ENCODE results near the gene ALDH4A1. TPM values are rescaled to one million over a fixed set of nuclear protein-coding genes. Genes with fewer than 3 reads are reported as not detected.
"Not testable (repeated sequence)": the region's sequence is repeated elsewhere in the genome, so short reads cannot be mapped to it uniquely, and the experiment has no call there.

The ALDH4A1 gene
- total RNA-seq, 2 experiments from 2014 or later: 4.4 to 5.8 TPM

- CTCF ChIA-PET: interaction anchor here (0.7 to 1.2 kb wide), 2 partner anchors 9 to 269 kb away, joined by 3 read pairs; no protein-coding TSS in a partner anchor
- ATAC-seq: no peak
These were observed 36.0 kb downstream of the ALDH4A1 start for GRCh38 chr1:18866314-18866713.

GRCh38 chr1:18865176-18865575 is 37.2 kb downstream of the ALDH4A1 start:
- no peaks in the 10 kb centered on the region for H3K9me3 Mint-ChIP-seq (ENCODE audit: low read depth)
- no peak overlapping the region for H3K4me3 Mint-ChIP-seq
- H3K27me3 Mint-ChIP-seq: peaks cover 5% of the 10 kb centered on the region
- intact Hi-C loops (cut with DNase I, micrococcal nuclease): no loop called here
- ATAC-seq (no peak), DNase-seq (no peak)
- H3K27ac Mint-ChIP-seq: no peak overlapping the region
- CTCF ChIA-PET: interaction anchor here (0.7 kb wide), 1 partner anchor 19 kb away, joined by 3 read pairs; no protein-coding TSS in a partner anchor
- no peaks in the 10 kb centered on the region for H3K36me3 Mint-ChIP-seq (ENCODE audit: low read depth)
- POLR2A ChIA-PET: no interaction called here
- H3K4me1 Mint-ChIP-seq: no peaks in the 10 kb centered on the region

More at GRCh38 chr1:18866314-18866713, 36.0 kb downstream of the ALDH4A1 start:
- Mint-ChIP-seq H3K4me3 (no peak overlapping the region), H3K36me3 (ENCODE audit: low read depth) (no peaks in the 10 kb centered on the region), H3K4me1 (no peaks in the 10 kb centered on the region), H3K9me3 (ENCODE audit: low read depth) (no peaks in the 10 kb centered on the region), H3K27ac (no peak overlapping the region), H3K27me3 (peaks cover 5% of the 10 kb centered on the region)
- POLR2A ChIA-PET: no interaction called here
- no peak for DNase-seq
- intact Hi-C loops (cut with DNase I, micrococcal nuclease): no loop called here

- H3K27ac Mint-ChIP-seq: no peak overlapping the region
- H3K4me3 Mint-ChIP-seq: no peak overlapping the region
- H3K9me3 Mint-ChIP-seq (ENCODE audit: low read depth): no peaks in the 10 kb centered on the region
- ChIA-PET POLR2A (no interaction called here), CTCF (no interaction called here)
- ATAC-seq: no peak
- peaks cover under 1% of the 10 kb centered on the region for H3K27me3 Mint-ChIP-seq
- no peaks in the 10 kb centered on the region for H3K4me1 Mint-ChIP-seq
- intact Hi-C loops (cut with DNase I, micrococcal nuclease): no loop called here
- no peaks in the 10 kb centered on the region for H3K36me3 Mint-ChIP-seq (ENCODE audit: low read depth)
- DNase-seq: no peak
These were observed 40.8 kb downstream of the ALDH4A1 start for GRCh38 chr1:18861590-18861989.

- intact Hi-C loops (cut with DNase I, micrococcal nuclease): no loop called here
- Mint-ChIP-seq H3K36me3 (ENCODE audit: low read depth) (no peaks in the 10 kb centered on the region), H3K27me3 (no peaks in the 10 kb centered on the region), H3K4me3 (no peak overlapping the region), H3K4me1 (no peaks in the 10 kb centered on the region), H3K27ac (no peak overlapping the region), H3K9me3 (ENCODE audit: low read depth) (no peaks in the 10 kb centered on the region)
- DNase-seq (no peak), ATAC-seq (no peak)
- CTCF ChIA-PET: no interaction called here
- POLR2A ChIA-PET: no interaction called here
These were observed 41.3 kb downstream of the ALDH4A1 start for GRCh38 chr1:18861082-18861481.

- no peak within 1 kb of the TSS for H3K27ac Mint-ChIP-seq
- POLR2A ChIA-PET: no interaction called here
- no peaks in the 10 kb centered on the region for H3K4me1 Mint-ChIP-seq
- peaks cover 3% of the 10 kb centered on the region for H3K27me3 Mint-ChIP-seq
- intact Hi-C loops (cut with DNase I, micrococcal nuclease): no loop called here
- no peaks in the 10 kb centered on the region for H3K9me3 Mint-ChIP-seq (ENCODE audit: low read depth)
- ATAC-seq (no peak), DNase-seq (no peak)
- no peak within 1 kb of the TSS for H3K4me3 Mint-ChIP-seq
- CTCF ChIA-PET: no interaction called here
- no peaks in the 10 kb centered on the region for H3K36me3 Mint-ChIP-seq (ENCODE audit: low read depth)
These were observed 42.8 kb downstream of the ALDH4A1 start, which contains the start of gene TAS1R2 for GRCh38 chr1:18859560-18859959. Gene TAS1R2 (minus strand): TSS chr1:18859660. CDS start chr1:18859660, 0 bp downstream.

- Mint-ChIP-seq H3K4me1 (no peaks in the 10 kb centered on the region), H3K9me3 (ENCODE audit: low read depth) (no peaks in the 10 kb centered on the region), H3K4me3 (no peak overlapping the region), H3K36me3 (ENCODE audit: low read depth) (no peaks in the 10 kb centered on the region), H3K27me3 (peaks cover 3% of the 10 kb centered on the region), H3K27ac (no peak overlapping the region)
- intact Hi-C loops (cut with DNase I, micrococcal nuclease): no loop called here
- DNase-seq (no peak), ATAC-seq (no peak)
- ChIA-PET CTCF (no interaction called here), POLR2A (no interaction called here)
These were observed 44.2 kb downstream of the ALDH4A1 start for GRCh38 chr1:18858070-18858688.

- peaks cover 3% of the 10 kb centered on the region for H3K27me3 Mint-ChIP-seq
- DNase-seq (no peak), ATAC-seq (no peak)
- POLR2A ChIA-PET: no interaction called here
- no peak overlapping the region for H3K27ac Mint-ChIP-seq
- H3K9me3 Mint-ChIP-seq (ENCODE audit: low read depth): no peaks in the 10 kb centered on the region
- H3K4me3 Mint-ChIP-seq: no peak overlapping the region
- CTCF ChIA-PET: interaction anchor here (1.4 kb wide), 1 partner anchor 28 kb away, joined by 6 read pairs; no protein-coding TSS in a partner anchor
- no peaks in the 10 kb centered on the region for H3K4me1 Mint-ChIP-seq
- H3K36me3 Mint-ChIP-seq (ENCODE audit: low read depth): no peaks in the 10 kb centered on the region
- intact Hi-C loops (cut with DNase I, micrococcal nuclease): no loop called here
These were observed 45.9 kb downstream of the ALDH4A1 start for GRCh38 chr1:18856435-18856834.

GRCh38 chr1:18855573-18855972 is 46.8 kb downstream of the ALDH4A1 start:
- Mint-ChIP-seq H3K9me3 (ENCODE audit: low read depth) (no peaks in the 10 kb centered on the region), H3K27ac (no peak overlapping the region), H3K36me3 (ENCODE audit: low read depth) (no peaks in the 10 kb centered on the region), H3K4me3 (no peak overlapping the region), H3K27me3 (peaks cover 3% of the 10 kb centered on the region), H3K4me1 (no peaks in the 10 kb centered on the region)
- no peak for DNase-seq
- intact Hi-C loops (cut with DNase I, micrococcal nuclease): no loop called here
- CTCF ChIA-PET: interaction anchor here (1.4 kb wide), 1 partner anchor 29 kb away, joined by 6 read pairs; no protein-coding TSS in a partner anchor
- POLR2A ChIA-PET: no interaction called here
- no peak for ATAC-seq

- no peak for ATAC-seq
- intact Hi-C loops (cut with DNase I, micrococcal nuclease): no loop called here
- H3K27ac Mint-ChIP-seq: no peak overlapping the region
These were observed 47.9 kb downstream of the ALDH4A1 start for GRCh38 chr1:18854331-18855025.

GRCh38 chr1:18852501-18852900 is 49.9 kb downstream of the ALDH4A1 start:
- H3K27me3 Mint-ChIP-seq: peaks cover 5% of the 10 kb centered on the region
- ChIA-PET POLR2A (no interaction called here), CTCF (interaction anchor here (0.5 kb wide), 1 partner anchor 31 kb away, joined by 3 read pairs; no protein-coding TSS in a partner anchor)
- no peak overlapping the region for H3K27ac Mint-ChIP-seq
- no peak overlapping the region for H3K4me3 Mint-ChIP-seq
- intact Hi-C loops (cut with DNase I, micrococcal nuclease): no loop called here
- no peak for DNase-seq
- no peaks in the 10 kb centered on the region for H3K4me1 Mint-ChIP-seq
- H3K9me3 Mint-ChIP-seq (ENCODE audit: low read depth): no peaks in the 10 kb centered on the region
- H3K36me3 Mint-ChIP-seq (ENCODE audit: low read depth): no peaks in the 10 kb centered on the region
- ATAC-seq: no peak

More at GRCh38 chr1:18854331-18855025, 47.9 kb downstream of the ALDH4A1 start:
- Mint-ChIP-seq H3K9me3 (ENCODE audit: low read depth) (no peaks in the 10 kb centered on the region), H3K27me3 (peaks cover 3% of the 10 kb centered on the region), H3K4me1 (no peaks in the 10 kb centered on the region), H3K4me3 (no peak overlapping the region), H3K36me3 (ENCODE audit: low read depth) (no peaks in the 10 kb centered on the region)
- ChIA-PET POLR2A (no interaction called here), CTCF (no interaction called here)
- DNase-seq: no peak

- Mint-ChIP-seq H3K27ac (no peak overlapping the region), H3K4me1 (no peaks in the 10 kb centered on the region), H3K9me3 (ENCODE audit: low read depth) (peaks cover under 1% of the 10 kb centered on the region), H3K4me3 (no peak overlapping the region), H3K36me3 (ENCODE audit: low read depth) (no peaks in the 10 kb centered on the region), H3K27me3 (peaks cover 2% of the 10 kb centered on the region)
- ChIA-PET CTCF (interaction anchor here (1.4 kb wide), 1 partner anchor 252 kb away, joined by 3 read pairs; no protein-coding TSS in a partner anchor), POLR2A (no interaction called here)
- ATAC-seq (no peak), DNase-seq (no peak)
- intact Hi-C loops (cut with DNase I, micrococcal nuclease): no loop called here
These were observed 53.1 kb downstream of the ALDH4A1 start for GRCh38 chr1:18849261-18849711.

- H3K27ac Mint-ChIP-seq; H3K4me1 Mint-ChIP-seq; POLR2A ChIA-PET; ATAC-seq; H3K4me3 Mint-ChIP-seq; H3K9me3 Mint-ChIP-seq (ENCODE audit: low read depth); intact Hi-C loops (cut with DNase I, micrococcal nuclease); H3K27me3 Mint-ChIP-seq; H3K36me3 Mint-ChIP-seq (ENCODE audit: low read depth); DNase-seq: not testable (repeated sequence)
- CTCF ChIA-PET: interaction anchor here (0.6 to 1.2 kb wide), 4 partner anchors 27 to 267 kb away, joined by 3 read pairs; no protein-coding TSS in a partner anchor
These were observed 54.6 kb downstream of the ALDH4A1 start for GRCh38 chr1:18847723-18848122.
